ENCODE measurements around the gene TET1. TPM values are rescaled to one million over a fixed set of nuclear protein-coding genes. Genes with fewer than 3 reads are reported as not detected.

Gene TET1
- total and polyA plus RNA-seq, 9 of the 15 experiments (the other 6 are each of a cell fraction or from before 2014, with no cell fraction given): 2.6 to 21.3 (median 11.6) TPM

- TF ChIP-seq, protein P1, sequence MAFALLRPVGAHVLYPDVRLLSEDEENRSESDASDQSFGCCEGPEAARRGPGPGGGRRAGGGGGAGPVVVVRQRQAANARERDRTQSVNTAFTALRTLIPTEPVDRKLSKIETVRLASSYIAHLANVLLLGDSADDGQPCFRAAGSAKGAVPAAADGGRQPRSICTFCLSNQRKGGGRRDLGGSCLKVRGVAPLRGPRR (CRISPR knock-in tag; IDR thresholded peaks at IDR 0.05): no peak
- TF ChIP-seq, protein P2, sequence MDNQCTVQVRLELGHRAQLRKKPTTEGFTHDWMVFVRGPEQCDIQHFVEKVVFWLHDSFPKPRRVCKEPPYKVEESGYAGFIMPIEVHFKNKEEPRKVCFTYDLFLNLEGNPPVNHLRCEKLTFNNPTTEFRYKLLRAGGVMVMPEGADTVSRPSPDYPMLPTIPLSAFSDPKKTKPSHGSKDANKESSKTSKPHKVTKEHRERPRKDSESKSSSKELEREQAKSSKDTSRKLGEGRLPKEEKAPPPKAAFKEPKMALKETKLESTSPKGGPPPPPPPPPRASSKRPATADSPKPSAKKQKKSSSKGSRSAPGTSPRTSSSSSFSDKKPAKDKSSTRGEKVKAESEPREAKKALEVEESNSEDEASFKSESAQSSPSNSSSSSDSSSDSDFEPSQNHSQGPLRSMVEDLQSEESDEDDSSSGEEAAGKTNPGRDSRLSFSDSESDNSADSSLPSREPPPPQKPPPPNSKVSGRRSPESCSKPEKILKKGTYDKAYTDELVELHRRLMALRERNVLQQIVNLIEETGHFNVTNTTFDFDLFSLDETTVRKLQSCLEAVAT (IDR thresholded peaks at IDR 0.05): no peak
- TF ChIP-seq, protein P3, sequence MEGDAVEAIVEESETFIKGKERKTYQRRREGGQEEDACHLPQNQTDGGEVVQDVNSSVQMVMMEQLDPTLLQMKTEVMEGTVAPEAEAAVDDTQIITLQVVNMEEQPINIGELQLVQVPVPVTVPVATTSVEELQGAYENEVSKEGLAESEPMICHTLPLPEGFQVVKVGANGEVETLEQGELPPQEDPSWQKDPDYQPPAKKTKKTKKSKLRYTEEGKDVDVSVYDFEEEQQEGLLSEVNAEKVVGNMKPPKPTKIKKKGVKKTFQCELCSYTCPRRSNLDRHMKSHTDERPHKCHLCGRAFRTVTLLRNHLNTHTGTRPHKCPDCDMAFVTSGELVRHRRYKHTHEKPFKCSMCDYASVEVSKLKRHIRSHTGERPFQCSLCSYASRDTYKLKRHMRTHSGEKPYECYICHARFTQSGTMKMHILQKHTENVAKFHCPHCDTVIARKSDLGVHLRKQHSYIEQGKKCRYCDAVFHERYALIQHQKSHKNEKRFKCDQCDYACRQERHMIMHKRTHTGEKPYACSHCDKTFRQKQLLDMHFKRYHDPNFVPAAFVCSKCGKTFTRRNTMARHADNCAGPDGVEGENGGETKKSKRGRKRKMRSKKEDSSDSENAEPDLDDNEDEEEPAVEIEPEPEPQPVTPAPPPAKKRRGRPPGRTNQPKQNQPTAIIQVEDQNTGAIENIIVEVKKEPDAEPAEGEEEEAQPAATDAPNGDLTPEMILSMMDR (IDR thresholded peaks at IDR 0.05 in 2 of 3, conservative IDR thresholded peaks at IDR 0.05 in 1 of 3; ENCODE audit: insufficient read depth in 2 of 3, low read depth in 1 of 3, low read length in 3 of 3): no peak
- TF ChIP-seq ZNF740 (CRISPR knock-in tag; IDR thresholded peaks at IDR 0.05) (no peak), ZNF740 (tag; IDR thresholded peaks at IDR 0.05) (no peak), SFPQ (IDR thresholded peaks at IDR 0.05; ENCODE audit: low read depth, low read length) (no peak), EWSR1 (IDR thresholded peaks at IDR 0.05; ENCODE audit: borderline replicate concordance, low read depth, partially characterized antibody) (no peak), SUPT5H (IDR thresholded peaks at IDR 0.05) (no peak), TCF7L2 (IDR thresholded peaks at IDR 0.05; ENCODE audit: low read depth, low read length) (no peak), EZH2 (IDR thresholded peaks at IDR 0.05; ENCODE audit: borderline replicate concordance, low read depth, low read length) (no peak), BCOR (IDR thresholded peaks at IDR 0.05) (no peak), NFRKB (IDR thresholded peaks at IDR 0.05; ENCODE audit: low read depth) (no peak)
- TF ChIP-seq, protein P4, sequence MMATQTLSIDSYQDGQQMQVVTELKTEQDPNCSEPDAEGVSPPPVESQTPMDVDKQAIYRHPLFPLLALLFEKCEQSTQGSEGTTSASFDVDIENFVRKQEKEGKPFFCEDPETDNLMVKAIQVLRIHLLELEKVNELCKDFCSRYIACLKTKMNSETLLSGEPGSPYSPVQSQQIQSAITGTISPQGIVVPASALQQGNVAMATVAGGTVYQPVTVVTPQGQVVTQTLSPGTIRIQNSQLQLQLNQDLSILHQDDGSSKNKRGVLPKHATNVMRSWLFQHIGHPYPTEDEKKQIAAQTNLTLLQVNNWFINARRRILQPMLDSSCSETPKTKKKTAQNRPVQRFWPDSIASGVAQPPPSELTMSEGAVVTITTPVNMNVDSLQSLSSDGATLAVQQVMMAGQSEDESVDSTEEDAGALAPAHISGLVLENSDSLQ (IDR thresholded peaks at IDR 0.05): no peak
These were observed 106.2 kb downstream of the TET1 start (continued) for GRCh38 chr10:68666280-68666760.

Data from K562 (cell line).